NCI-H128 (cell line): ENCODE data around the gene ZSCAN5B.
"Not testable (repeated sequence)": the region's sequence is repeated elsewhere in the genome, so short reads cannot be mapped to it uniquely, and the experiment has no call there.

Source experiments
- DNase-seq: peaks from one replicate; lab custom pipeline; 2025; ENCODE audit not compliant: unreplicated experiment; lab: John Stamatoyannopoulos, UW

ZSCAN5B gene

DNA sequence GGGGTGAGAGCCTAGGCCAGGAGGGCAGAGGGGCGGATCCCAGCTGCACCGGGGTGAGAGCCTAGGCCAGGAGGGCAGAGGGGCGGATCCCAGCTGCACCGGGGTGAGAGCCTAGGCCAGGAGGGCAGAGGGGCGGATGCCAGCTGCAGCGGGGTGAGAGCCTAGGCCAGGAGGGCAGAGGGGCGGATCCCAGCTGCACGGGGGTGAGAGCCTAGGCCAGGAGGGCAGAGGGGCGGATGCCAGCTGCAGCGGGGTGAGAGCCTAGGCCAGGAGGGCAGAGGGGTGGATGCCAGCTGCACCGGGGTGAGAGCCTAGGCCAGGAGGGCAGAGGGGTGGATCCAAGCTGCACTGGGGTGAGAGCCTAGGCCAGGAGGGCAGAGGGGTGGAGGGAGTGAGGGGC lies 21.3 kb downstream of the ZSCAN5B start:
- DNase-seq, result not testable (repeated sequence)

DNA sequence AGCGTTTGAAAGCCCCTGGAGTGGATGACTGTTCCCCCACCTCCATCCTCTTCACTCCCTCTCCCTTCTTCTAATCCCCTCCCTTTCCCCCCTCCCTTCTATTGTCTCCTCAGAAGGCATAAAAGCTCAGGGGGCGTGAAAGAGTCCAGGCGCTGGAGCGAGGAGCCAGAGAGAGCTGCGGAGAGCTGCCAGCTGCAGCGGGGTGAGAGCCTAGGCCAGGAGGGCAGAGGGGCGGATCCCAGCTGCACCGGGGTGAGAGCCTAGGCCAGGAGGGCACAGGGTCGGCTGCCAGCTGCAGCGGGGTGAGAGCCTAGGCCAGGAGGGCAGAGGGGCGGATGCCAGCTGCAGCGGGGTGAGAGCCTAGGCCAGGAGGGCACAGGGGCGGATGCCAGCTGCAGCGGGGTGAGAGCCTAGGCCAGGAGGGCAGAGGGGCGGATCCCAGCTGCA lies 21.7 kb downstream of the ZSCAN5B start, which contains the start of gene GALP:
Gene GALP (plus strand): TSS at position 148 of the 447 bp plus-strand sequence. CDS start 1,101 bp downstream, outside the sequence.
- not testable (repeated sequence) for DNase-seq

DNA sequence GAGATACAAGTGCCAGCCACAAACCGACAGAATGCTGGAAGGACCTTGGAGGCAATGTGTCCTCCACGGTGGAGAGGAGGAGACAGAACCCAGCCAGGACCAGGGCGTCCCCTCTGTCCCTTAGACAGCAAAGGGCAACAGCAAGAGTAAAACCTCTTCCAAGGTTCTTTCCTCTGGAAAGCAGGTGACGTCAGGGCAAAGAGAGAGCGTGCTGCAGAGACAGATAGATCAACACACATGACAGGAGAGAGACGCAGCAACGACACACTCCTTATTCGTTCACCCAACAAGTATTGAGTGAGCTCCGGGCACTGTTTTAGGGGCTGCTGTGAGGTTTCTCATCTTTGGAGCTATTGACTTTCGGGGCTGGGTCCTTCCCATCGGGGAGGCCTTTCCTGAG lies 23.0 kb downstream of the ZSCAN5B start:
- DNase-seq, result no peak

DNA sequence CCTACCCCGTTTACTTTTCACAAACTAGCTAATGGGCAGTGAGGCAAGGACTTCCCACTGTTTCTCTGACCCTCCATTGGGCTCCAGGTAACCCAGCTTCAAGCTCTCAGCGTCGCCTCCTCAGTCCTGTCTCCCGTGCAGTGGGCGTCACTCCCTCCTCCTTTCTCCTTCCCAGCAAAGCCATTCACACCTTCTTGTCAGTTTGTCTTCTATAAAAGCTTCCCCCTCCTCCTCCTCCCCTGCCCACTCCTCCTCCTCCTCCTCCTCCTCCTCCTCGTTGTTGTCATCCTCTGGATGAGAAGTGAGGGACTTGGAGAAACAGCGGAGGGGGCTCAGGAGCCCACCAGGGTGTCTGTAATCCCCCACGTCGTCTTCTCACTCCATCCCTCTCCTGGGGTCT lies 23.5 kb downstream of the ZSCAN5B start:
- DNase-seq, result no peak

DNA sequence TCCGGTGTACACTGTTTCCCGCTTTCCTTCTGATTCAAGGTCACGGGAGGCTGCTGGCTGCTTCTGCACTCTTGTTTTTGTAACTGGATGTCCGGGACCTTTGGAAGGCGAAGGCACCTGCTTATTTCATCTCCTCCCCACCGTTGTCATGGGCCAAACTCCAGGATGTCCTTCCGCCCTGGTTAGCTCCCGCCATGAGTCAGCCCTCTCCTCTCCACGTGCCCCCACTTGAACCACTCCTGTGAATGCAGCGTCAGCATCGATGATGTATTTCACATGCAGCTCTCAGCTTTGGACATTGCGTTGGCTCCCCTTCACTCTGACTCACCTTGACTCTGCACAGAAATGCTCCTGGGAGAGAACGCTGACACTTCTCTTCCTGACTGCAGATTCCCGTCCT lies 27.3 kb downstream of the ZSCAN5B start:
- no peak for DNase-seq

DNA sequence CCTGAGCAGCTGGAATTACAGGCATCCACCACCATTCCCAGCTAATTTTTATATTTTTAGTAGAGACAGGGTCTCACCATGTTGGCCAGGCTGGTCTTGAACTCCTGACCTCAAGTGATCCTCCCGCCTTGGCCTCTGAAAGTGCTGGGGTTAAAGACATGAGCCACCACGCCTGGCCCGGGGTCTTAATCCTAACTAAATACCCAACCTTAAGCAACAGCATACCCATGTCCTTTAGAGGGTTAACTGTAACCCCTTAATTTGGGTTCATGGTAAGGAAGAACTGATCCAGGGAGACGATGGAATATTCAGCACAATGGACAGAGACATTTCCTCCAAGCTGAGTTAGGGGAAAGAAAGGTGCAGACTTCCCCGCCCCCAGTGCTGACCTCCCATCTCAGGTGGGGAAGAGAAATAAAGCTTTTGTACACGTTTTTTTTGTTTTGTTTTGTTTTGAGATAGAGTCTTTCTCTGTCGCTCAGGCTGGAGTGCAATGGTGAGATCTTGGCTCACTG lies 30.5 kb downstream of the ZSCAN5B start:
- no peak for DNase-seq

DNA sequence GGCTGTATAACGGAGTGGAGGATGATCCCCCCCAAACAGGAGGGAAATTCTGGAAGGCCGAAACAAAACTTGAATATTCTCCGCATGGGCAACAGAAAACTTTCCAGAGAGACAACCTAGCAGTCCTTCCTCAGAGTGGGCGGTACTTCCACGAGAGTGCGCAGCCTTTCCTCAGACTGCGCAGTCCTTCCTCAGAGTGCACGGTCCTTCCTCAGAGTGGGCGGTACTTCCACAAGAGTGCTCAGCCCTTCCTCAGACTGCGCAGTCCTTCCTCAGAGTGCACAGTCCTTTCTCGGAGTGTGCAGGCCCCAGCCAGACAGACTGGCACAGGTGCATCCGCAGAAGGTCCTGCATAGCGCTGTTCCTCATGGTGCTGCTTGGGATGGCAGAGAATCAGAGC lies 34.5 kb downstream of the ZSCAN5B start:
- DNase-seq, result no peak

DNA sequence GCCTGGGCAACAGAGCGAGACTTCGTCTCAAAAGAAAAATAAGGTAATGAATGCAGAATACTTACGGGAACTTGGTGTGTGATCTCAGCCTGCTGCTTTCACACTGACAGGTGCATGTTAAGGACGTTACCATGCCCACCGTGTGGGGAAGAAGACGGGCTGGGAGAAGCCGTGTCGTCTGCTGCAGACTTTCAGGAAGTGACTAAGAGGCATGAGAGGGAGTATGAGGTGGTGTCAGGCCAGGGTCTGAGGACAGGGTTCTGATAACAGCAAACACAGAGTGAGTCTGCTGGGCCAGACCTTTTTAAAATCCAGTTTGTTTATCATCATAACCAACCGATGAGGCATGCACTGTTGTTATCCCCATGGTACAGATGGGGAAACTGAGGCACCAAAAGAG lies 35.3 kb downstream of the ZSCAN5B start:
- no peak for DNase-seq

DNA sequence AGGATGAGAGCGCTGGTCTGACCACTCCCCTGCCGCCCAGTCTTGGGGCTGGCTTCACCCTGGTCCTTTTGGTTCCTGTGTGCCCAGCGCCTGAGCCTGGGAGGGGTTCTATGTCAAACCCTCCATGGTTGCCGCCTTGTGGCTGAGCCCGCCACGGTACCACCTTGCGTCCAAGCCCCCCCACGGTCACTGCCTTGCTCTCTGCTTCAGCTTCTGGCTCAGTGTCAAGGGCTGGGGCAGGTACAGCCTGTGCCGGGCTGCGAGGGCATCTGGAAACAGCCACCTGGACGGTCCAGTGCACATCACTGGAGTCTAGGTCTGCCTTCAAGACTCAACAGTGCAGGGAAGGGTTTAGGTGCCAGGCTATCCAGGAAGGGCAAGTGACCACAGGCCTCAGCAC lies 36.0 kb downstream of the ZSCAN5B start:
- no peak for DNase-seq

DNA sequence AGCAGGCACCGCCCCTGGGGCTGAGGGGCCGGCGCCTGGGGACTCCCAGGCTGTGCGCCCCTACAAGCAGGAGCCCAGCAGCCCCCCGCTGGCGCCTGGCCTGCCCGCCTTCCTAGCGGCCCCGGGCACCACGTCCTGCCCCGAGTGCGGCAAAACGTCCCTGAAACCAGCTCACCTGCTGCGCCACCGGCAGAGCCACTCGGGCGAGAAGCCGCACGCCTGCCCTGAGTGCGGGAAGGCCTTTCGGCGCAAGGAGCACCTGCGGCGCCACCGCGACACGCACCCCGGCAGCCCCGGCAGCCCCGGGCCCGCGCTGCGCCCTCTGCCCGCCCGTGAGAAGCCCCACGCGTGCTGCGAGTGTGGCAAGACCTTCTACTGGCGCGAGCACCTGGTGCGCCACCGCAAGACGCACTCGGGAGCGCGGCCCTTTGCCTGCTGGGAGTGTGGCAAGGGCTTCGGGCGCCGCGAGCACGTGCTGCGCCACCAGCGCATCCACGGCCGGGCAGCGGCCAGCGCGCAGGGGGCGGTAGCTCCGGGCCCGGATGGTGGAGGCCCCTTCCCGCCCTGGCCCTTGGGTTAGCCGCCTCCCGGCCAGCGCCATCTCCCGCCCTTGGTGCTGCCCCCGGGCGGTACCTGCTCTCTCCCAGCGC lies 37.8 kb downstream of the ZSCAN5B start:
- DNase-seq, result no peak

DNA sequence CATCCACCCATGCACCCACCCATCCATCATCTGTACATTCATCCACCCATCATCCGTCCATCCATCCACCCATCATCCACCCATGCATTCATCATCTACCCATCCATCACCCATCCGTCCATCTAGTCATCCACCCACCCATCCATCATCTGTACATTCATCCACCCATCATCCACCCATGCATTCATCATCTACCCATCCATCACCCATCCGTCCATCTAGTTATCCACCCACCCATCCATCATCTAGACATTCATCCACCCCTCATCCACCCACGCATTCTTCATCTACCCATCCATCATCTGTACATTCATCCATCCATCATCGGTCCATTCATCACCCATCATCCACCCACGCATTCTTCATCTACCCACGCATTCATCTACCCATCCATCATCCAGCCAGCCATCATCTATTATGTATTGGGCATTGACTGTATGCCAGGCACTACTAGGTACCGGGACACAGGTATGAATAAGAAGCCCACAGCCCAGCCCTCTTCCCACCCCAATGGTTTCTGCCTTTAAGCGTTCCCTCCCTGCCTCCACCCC lies 38.5 kb downstream of the ZSCAN5B start:
- DNase-seq, result no peak

DNA sequence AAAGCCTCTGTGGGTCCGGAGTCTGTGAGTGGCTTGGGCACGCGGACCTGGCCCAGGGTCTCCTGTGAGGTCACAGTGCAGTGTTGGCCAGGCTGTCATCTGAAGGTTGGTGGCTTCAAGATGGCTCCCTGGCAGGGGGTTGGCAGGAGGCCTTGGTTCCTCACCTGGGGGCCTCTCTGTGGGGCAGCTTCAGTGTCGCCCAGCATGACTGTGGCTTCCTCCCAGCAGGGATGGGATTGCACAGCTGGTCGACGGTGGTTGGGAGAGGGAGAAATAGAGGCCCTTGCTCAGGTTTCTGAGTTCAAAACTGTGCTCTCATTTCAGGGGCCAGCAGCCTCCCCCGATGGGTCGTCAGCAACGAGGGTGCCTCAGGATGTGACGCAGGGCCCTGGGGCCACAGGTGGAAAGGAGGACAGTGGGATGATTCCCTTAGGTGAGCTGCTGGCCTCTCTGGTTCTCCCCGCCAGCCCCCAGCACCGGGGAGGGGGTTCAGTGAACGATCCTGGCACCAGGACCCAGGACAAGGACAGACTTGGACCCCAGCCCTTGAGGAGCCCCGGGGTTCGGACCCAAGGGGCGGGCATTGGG lies 39.3 kb downstream of the ZSCAN5B start:
- DNase-seq, result no peak

DNA sequence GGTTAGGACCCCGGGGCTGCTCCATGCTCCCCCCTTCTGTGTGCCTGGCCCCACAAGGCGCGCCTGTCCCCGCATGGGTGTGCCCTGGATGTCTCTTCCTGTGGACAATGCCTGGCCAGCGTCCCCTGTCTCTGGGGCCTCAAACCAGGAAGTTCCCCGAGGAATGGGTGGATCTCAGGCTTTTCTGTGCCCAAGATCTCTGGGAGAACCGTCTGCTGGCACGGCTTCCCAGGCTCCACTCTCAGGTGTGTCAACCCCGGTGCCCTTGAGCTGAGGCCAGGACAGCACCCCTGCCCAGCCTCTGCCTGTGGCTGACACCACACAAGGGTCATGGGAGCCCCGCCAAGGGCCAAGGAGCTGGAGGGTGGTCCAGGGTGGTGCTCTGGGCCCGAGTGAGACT lies 40.8 kb downstream of the ZSCAN5B start:
- DNase-seq, result no peak

DNA sequence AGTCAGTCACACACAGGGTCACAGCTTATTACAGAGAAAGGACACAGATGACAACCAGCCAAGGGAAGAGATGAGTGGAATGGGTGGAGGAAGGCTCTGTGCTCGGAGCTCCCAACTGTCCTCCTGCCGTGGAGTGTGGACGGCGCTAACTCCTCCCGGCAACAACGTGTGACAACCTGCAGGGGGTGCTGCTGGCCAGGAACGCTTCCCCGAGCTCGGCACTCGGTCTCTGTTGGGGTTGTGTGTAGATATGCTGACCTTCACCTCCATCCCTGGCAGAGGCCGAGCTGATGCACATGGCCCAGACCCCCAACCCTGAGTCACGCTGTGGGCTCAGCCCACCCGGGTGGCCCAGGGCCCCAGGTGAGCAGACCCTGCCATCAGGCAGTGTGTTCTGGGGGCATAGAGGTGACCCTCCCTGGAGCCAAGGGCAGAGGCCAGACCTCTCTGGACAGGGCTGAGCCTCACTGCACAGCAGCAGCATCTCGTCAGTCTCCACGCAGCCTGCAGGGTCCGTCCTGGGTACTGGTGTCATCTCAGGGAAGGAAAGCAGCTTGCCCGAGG lies 42.4 kb downstream of the ZSCAN5B start:
- DNase-seq, result no peak

DNA sequence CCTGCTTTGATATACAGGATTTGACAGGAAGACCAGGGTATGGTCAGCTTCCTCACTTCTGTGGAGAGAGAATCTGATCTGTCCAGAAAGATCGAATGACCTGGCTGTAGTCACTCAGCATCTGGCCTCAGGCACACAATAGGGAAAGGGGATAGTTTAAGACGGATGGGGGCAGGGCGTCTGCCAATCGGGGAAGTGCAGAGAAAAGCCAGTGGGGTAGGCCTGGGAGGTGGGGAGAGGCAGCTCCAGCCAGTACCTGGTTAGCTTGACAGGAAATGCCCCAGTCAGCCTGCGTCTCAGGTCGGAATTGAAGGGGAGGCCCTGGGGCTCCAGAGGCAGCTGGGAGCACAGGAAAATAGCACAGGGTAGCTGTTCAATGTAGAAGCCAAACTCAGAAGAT lies 44.1 kb downstream of the ZSCAN5B start:
- DNase-seq, result no peak

DNA sequence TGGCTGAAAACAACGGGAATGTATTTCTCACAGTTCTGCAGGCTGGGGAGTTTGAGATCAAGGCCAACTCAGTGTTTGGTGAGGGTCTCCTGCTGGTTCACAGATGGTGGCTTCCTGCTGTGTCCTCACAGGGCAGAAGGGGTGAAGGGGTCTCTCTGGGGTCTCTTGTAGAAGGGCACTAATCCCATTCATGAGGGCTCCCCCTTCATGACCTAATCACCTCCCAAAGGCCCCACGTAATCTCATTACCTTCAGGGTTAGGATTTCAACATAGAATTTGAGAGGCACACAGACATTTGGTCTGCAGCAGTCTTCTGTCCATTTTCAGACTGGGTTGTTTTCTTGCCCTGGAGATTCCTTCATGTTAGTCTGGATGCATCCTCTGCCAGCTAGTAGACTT lies 44.9 kb downstream of the ZSCAN5B start:
- DNase-seq, result no peak

DNA sequence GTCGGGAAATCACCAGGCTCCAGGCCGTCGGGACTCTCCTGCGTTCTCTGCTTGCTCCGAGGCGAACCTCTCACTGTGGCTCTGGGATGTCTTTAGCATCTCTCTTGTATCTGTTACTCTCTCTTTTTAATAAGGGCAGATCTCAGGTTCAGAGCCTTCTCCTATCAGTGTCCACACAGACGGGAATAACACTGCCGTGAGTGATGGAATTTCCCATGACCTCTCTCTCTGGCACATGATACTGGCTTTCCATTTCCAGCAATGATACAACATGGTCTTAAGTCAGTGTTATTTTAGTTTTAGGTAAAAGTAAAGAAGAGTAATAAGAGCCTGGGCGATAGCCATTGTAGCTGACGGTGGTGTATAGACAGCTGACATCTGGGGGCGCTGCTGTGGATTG lies 47.2 kb downstream of the ZSCAN5B start:
- DNase-seq, result no peak

DNA sequence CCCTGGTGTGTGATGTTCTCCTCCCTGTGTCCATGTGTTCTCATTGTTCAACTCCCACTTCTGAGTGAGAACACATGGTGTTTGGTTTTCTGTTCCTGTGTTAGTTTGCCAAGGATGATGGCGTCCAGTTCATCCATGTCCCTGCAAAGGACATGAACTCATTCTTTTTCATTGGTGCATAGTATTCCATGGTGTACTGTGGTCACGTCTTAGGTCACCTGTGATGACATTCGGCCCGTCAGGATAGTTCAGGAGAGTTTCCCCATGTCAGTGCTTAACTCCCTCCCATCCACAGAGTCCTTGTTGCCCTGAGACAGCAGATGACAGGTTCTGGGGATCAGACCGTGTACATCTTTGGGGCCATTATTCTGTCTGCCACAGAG lies 47.9 kb downstream of the ZSCAN5B start:
- no peak for DNase-seq

DNA sequence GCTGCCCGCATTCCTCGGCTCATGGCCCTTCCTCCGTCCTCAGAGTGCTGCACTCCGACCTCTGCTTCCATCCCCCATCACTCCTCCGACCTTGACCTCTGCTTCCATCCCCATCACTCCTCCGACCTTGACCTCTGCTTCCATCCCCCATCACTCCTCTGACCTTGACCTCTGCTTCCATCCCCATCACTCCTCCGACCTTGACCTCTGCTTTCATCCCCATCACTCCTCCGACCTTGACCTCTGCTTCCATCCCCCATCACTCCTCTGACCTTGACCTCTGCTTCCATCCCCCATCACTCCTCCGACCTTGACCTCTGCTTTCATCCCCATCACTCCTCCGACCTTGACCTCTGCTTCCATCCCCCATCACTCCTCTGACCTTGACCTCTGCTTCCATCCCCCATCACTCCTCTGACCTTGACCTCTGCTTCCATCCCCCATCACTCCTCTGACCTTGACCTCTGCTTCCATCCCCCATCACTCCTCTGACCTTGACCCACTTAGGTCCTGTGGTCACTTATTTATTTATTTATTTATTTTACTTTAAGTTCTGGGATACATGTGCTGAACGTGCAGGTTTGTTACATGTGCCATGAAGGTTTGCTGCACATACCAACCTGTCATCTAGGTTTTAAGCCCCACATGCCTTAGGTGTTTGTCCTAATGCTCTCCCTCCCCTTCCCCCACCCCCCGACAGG lies 48.5 kb downstream of the ZSCAN5B start:
- not testable (repeated sequence) for DNase-seq

DNA sequence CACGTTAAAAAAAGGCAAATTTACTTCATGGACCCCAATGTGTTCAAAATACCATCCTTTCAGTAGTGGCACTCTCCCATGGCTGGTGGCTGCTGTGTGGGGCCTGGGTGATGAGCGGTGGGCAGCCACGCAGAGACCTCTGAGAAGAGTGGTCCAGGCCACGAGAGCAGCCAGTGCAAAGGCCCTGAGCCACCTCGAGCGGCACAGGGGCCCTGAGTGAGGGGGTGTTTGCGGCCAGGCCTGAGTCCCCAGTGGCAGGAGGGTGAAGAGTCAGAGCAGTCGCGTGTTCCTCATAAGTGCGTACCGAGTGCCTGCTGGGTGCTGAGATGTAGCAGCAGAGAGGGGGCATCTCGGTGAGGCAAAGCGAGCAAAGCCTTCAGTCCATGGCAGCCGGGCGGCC lies 49.5 kb downstream of the ZSCAN5B start:
- DNase-seq, result no peak

DNA sequence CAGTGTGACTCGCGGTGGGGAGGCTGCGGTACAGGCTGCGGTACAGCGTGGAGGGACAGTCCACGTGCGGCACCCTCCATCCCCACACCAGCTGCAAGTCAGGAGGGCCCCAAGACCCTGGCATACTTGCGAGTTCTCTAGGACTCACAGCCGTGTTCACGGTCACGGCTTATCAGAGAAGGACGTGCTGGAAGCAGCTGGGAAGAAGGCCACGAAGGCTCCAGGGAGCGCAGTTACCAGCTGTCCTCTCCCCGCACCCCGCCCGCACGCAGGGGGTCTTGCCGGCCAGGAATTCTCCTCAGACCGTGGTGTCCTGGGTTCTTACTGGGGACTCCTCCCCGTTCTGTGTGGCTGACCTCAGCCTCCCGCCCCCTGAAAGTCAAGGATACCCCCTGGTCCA lies 50.3 kb downstream of the ZSCAN5B start:
- no peak for DNase-seq

DNA sequence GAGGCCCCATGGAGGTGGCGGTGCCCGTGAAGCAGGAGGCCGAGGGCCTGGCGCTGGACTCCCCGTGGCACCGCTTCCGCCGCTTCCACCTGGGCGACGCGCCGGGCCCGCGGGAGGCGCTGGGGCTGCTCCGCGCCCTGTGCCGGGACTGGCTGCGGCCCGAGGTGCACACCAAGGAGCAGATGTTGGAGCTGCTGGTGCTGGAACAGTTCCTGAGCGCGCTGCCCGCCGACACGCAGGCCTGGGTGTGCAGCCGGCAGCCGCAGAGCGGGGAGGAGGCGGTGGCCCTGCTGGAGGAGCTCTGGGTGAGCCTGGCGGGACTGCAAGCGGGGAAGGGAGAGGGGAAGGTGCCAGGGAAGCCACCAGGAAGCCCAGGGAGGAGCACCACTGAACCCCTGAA lies 50.7 kb downstream of the ZSCAN5B start:
- no peak for DNase-seq
